Body of pancreas (tissue), 4 donors: ENCODE results near the gene OR2T1.
"Not testable (repeated sequence)": the region's sequence is repeated elsewhere in the genome, so short reads cannot be mapped to it uniquely, and the experiment has no call there.

Experiments used
- CTCF ChIP-seq, 7 experiments: fragments of 450-650 bp in 4 of 7; fragments of 200-600 bp in 3 of 7; sonication (generic) in 3 of 7; IDR thresholded peaks; one replicate each; pipeline ENCODE4 v1.5.1; 2016 to 2019; ENCODE audit warnings: antibody characterized with exemption in 7 of 7
- POLR2A ChIP-seq, 3 donors: fragments of 450-650 bp; IDR thresholded peaks; one replicate each; pipeline ENCODE4 v1.6.1; 2016; ENCODE audit warnings: antibody characterized with exemption in 3 of 3, mild to moderate bottlenecking in 2 of 3

- not testable (repeated sequence) for TF ChIP-seq CTCF, POLR2A (IDR thresholded peaks at IDR 0.05)
These were observed 33.5 kb downstream of the OR2T1 start for GRCh38 chr1:248436303-248436702.
